H1 (cell line): ENCODE measurements around the gene HILPDA. TPM values are rescaled to one million over a fixed set of nuclear protein-coding genes. Genes with fewer than 3 reads are reported as not detected.

Experiments
- CTCF ChIA-PET: fragments of 300-600 bp; sonication (Branson Sonifier 250); formaldehyde crosslinking; loops from one replicate; lab custom pipeline; 2021; ENCODE audit not compliant: partially characterized antibody; lab: Charles Lee
- POLR2A ChIA-PET: fragments of 300-600 bp; sonication (Branson Sonifier 250); formaldehyde crosslinking; loops from one replicate; lab custom pipeline; 2021; ENCODE audit warnings: inconsistent platforms; ENCODE audit not compliant: partially characterized antibody; lab: Charles Lee
- DNase-seq, 2 experiments: peaks; one replicate each; pipeline versions ENCODE4 v3.0.0 to v3.0.0-alpha.2; 2010 to 2022; ENCODE audit warnings: low spot score in 2 of 2, low read depth in 1 of 2, mixed read lengths in 1 of 2
- FAIRE-seq: peaks from 2 replicates; lab custom pipeline; 2011; peaks lifted over from hg19 to GRCh38; lab: Jason Lieb, UNC
- H2AFZ ChIP-seq: 2 replicates; pipeline ENCODE4 v1.8.1; 2012; ENCODE audit warnings: low read length, inconsistent platforms
- H2AK5ac ChIP-seq: 2 replicates; pipeline ENCODE4 v1.6.1; 2013; ENCODE audit warnings: low read depth, low read length
- H2BK120ac ChIP-seq: replicated peaks from 2 replicates; pipeline ENCODE3; 2013; ENCODE audit warnings: low read depth, low read length, inconsistent platforms
- H2BK12ac ChIP-seq: 2 replicates; pipeline ENCODE4 v1.6.1; 2013; ENCODE audit warnings: low read depth, low read length
- H2BK15ac ChIP-seq: 2 replicates; pipeline ENCODE4 v1.6.1; 2013; ENCODE audit warnings: low read length
- H2BK20ac ChIP-seq: 2 replicates; pipeline ENCODE4 v1.6.1; 2013; ENCODE audit warnings: low read length
- H2BK5ac ChIP-seq: 2 replicates; pipeline ENCODE4 v1.6.1; 2013; ENCODE audit warnings: low read depth, low read length
- H3K14ac ChIP-seq: 2 replicates; pipeline ENCODE4 v1.6.1; 2013; ENCODE audit warnings: inconsistent platforms; ENCODE audit not compliant: insufficient read length
- H3K18ac ChIP-seq: 2 replicates; pipeline ENCODE4 v1.6.1; 2013; ENCODE audit warnings: low read length; ENCODE audit errors: extremely low read depth
- H3K23ac ChIP-seq: 2 replicates; pipeline ENCODE4 v1.6.1; 2013; ENCODE audit warnings: inconsistent platforms; ENCODE audit not compliant: insufficient read length
- H3K23me2 ChIP-seq: 2 replicates; pipeline ENCODE4 v1.6.1; 2013; ENCODE audit warnings: low read depth, low read length
- H3K27ac ChIP-seq: 2 replicates; pipeline ENCODE4 v1.6.1; 2011; ENCODE audit warnings: low read depth, low read length, inconsistent platforms
- H3K27me3 ChIP-seq, 4 experiments: replicated peaks in 1 of 4; 1 replicate in 1 of 4; 2 replicates in 3 of 4; pipeline versions ENCODE4 v1.6.1 to v1.8.1; 2011 to 2013; ENCODE audit warnings: low read length in 3 of 4, mild to moderate bottlenecking in 3 of 4, inconsistent platforms in 2 of 4, mixed read lengths in 2 of 4, moderate library complexity in 1 of 4; ENCODE audit not compliant: control insufficient read depth in 3 of 4, insufficient read depth in 3 of 4; ENCODE audit errors: extremely low read depth in 1 of 4
- H3K36me3 ChIP-seq, 4 experiments: 2 replicates each; pipeline versions ENCODE4 v1.6.1 to v1.8.1; 2011 to 2013; ENCODE audit warnings: mild to moderate bottlenecking in 4 of 4, low read length in 3 of 4, moderate library complexity in 2 of 4, control low read depth in 1 of 4, inconsistent platforms in 1 of 4; ENCODE audit not compliant: insufficient read depth in 4 of 4, control insufficient read depth in 2 of 4
- H3K4ac ChIP-seq: replicated peaks from 2 replicates; pipeline ENCODE3; 2013; ENCODE audit warnings: low read length, low read depth, mixed read lengths, inconsistent platforms; ENCODE audit not compliant: insufficient read length
- H3K4me1 ChIP-seq, 4 experiments: replicated peaks in 1 of 4; 1 replicate in 1 of 4; 2 replicates in 3 of 4; pipeline versions ENCODE4 v1.6.1 to v1.8.1; 2011 to 2013; ENCODE audit warnings: low read length in 3 of 4, inconsistent platforms in 2 of 4, mixed read lengths in 1 of 4; ENCODE audit not compliant: insufficient read depth in 4 of 4, control insufficient read depth in 3 of 4
- H3K4me2 ChIP-seq, 2 experiments: 2 replicates each; pipeline versions ENCODE4 v1.6.1 to v1.8.1; 2011 to 2013; ENCODE audit warnings: low read depth in 2 of 2, low read length in 2 of 2, control low read depth in 1 of 2, inconsistent platforms in 1 of 2, mild to moderate bottlenecking in 1 of 2; ENCODE audit not compliant: insufficient read depth in 1 of 2
- H3K4me3 ChIP-seq, 4 experiments: fragments of 200-600, 300-600 bp in 1 of 4; sonication (generic), shearing (Covaris generic), sonication (Bioruptor Twin) in 1 of 4; 2 replicates each; pipeline versions ENCODE4 v1.5.1 to v1.8.1; 2011 to 2016; ENCODE audit warnings: low read length in 4 of 4, low read depth in 3 of 4, control low read depth in 2 of 4, inconsistent platforms in 2 of 4, mild to moderate bottlenecking in 2 of 4, mixed read lengths in 1 of 4, moderate library complexity in 1 of 4; ENCODE audit not compliant: insufficient read depth in 2 of 4; ENCODE audit errors: extremely low read depth in 1 of 4
- H3K56ac ChIP-seq: replicated peaks from 2 replicates; pipeline ENCODE3; 2013; ENCODE audit warnings: low read depth, mild to moderate bottlenecking, mixed read lengths, low read length, inconsistent platforms; ENCODE audit not compliant: insufficient read length
- H3K79me1 ChIP-seq: 2 replicates; pipeline ENCODE4 v1.6.1; 2013; ENCODE audit warnings: low read depth, low read length, control low read depth
- H3K79me2 ChIP-seq, 2 experiments: 2 replicates each; pipeline versions ENCODE4 v1.6.1 to v1.8.1; 2012 to 2013; ENCODE audit warnings: low read length in 2 of 2, mild to moderate bottlenecking in 2 of 2, inconsistent platforms in 1 of 2; ENCODE audit not compliant: insufficient read depth in 2 of 2, control insufficient read depth in 1 of 2
- H3K9ac ChIP-seq, 4 experiments: replicated peaks in 1 of 4; 1 replicate in 1 of 4; 2 replicates in 3 of 4; pipeline versions ENCODE4 v1.6.1 to v1.8.1; 2011 to 2013; ENCODE audit warnings: low read depth in 3 of 4, low read length in 3 of 4, control low read depth in 2 of 4, mild to moderate bottlenecking in 2 of 4, moderate library complexity in 2 of 4, inconsistent platforms in 1 of 4; ENCODE audit errors: extremely low read depth in 1 of 4
- H3K9me3 ChIP-seq, 2 experiments: 2 replicates each; pipeline versions ENCODE4 v1.6.1 to v1.8.1; 2012 to 2013; ENCODE audit warnings: mild to moderate bottlenecking in 2 of 2, moderate library complexity in 2 of 2, control low read depth in 1 of 2, inconsistent platforms in 1 of 2, low read depth in 1 of 2, low read length in 1 of 2, mixed read lengths in 1 of 2; ENCODE audit not compliant: insufficient read depth in 2 of 2
- H4K20me1 ChIP-seq, 2 experiments: replicated peaks in 1 of 2; 2 replicates each; pipeline versions ENCODE3 to v1.8.1; 2011 to 2013; ENCODE audit warnings: inconsistent platforms in 2 of 2, low read length in 2 of 2, mild to moderate bottlenecking in 1 of 2; ENCODE audit not compliant: insufficient read depth in 2 of 2, control insufficient read depth in 1 of 2
- H4K5ac ChIP-seq: 2 replicates; pipeline ENCODE4 v1.6.1; 2013; ENCODE audit warnings: low read length, low read depth, mixed read lengths, inconsistent platforms; ENCODE audit not compliant: insufficient read length
- H4K8ac ChIP-seq: 2 replicates; pipeline ENCODE4 v1.8.0; 2013; ENCODE audit warnings: mild to moderate bottlenecking, moderate library complexity, low read length, inconsistent platforms; ENCODE audit not compliant: insufficient read depth; ENCODE audit errors: extremely low read depth
- H4K91ac ChIP-seq: replicated peaks from 2 replicates; pipeline ENCODE3; 2013; ENCODE audit warnings: low read length, mixed read lengths, inconsistent platforms; ENCODE audit not compliant: insufficient read length
- ASH2L ChIP-seq: fragments of 200-600, 300-600 bp; sonication (generic); IDR thresholded peaks from one replicate; pipeline ENCODE4 v1.7.1; 2017; ENCODE audit warnings: low read length
- EP300 ChIP-seq, 2 experiments: IDR thresholded peaks; 1 replicate in 1 of 2; 2 replicates in 1 of 2; pipeline ENCODE4 v1.6.1; 2011 to 2012; ENCODE audit warnings: low read depth in 2 of 2, low read length in 2 of 2, mild to moderate bottlenecking in 2 of 2, borderline replicate concordance in 1 of 2, inconsistent platforms in 1 of 2, moderate library complexity in 1 of 2
- GABPA ChIP-seq: IDR thresholded peaks from 2 replicates; pipeline ENCODE4 v1.6.1; 2011; ENCODE audit warnings: mild to moderate bottlenecking, low read length, moderate library complexity, borderline replicate concordance; ENCODE audit not compliant: insufficient read depth
- JUN ChIP-seq: IDR thresholded peaks from 2 replicates; pipeline ENCODE4 v1.6.1; 2011; ENCODE audit warnings: low read depth, mild to moderate bottlenecking, improper control_type of control experiment, low read length
- KDM4A ChIP-seq: IDR thresholded peaks from one replicate; pipeline ENCODE4 v1.7.1; 2012; ENCODE audit warnings: low read depth, mild to moderate bottlenecking, moderate library complexity, low read length, inconsistent platforms; ENCODE audit not compliant: severe bottlenecking
- NRF1 ChIP-seq: IDR thresholded peaks from 2 replicates; pipeline ENCODE4 v1.6.1; 2011; ENCODE audit warnings: mild to moderate bottlenecking, low read depth, low read length, improper control_type of control experiment
- SAP30 ChIP-seq: fragments of 300-600 bp; sonication (generic); IDR thresholded peaks from 2 replicates; pipeline ENCODE4 v1.7.1; 2012; ENCODE audit warnings: low read length, moderate library complexity, mild to moderate bottlenecking, inconsistent platforms; ENCODE audit not compliant: insufficient read depth, insufficient replicate concordance
- SP2 ChIP-seq: IDR thresholded peaks from 2 replicates; pipeline ENCODE4 v1.6.1; 2012; ENCODE audit warnings: mild to moderate bottlenecking, low read length, inconsistent platforms
- TAF1 ChIP-seq: IDR thresholded peaks from 2 replicates; pipeline ENCODE4 v1.6.1; 2011; ENCODE audit warnings: mild to moderate bottlenecking, low read depth, low read length
- WGBS, 2 experiments: shearing (Covaris generic) in 1 of 2; methylation state at CpG; one replicate each; pipeline versions ENCODE4 v1.1.6 to v1.1.7; 2013 to 2015; ENCODE audit warnings: low lambda C conversion rate in 2 of 2, mixed read lengths in 2 of 2, inconsistent platforms in 1 of 2, low coverage in 1 of 2, missing lambda C conversion rate in 1 of 2; ENCODE audit not compliant: insufficient replicate concordance in 2 of 2, insufficient coverage in 1 of 2, insufficient read length in 1 of 2; ENCODE audit errors: extremely low coverage in 1 of 2, missing lambda C conversion rate in 1 of 2; 5-methylcytosine and 5-hydroxymethylcytosine counted together
- polyA plus RNA-seq, 7 experiments: library from polyadenylated mRNA; depleted of rRNA in 3 of 7; stranded (reverse) in 5 of 7; unstranded in 2 of 7; fragments of >200 nt in 5 of 7; fragments of 200-250 nt in 2 of 7; gene quantifications; 1 replicate in 5 of 7; 2 replicates in 1 of 7; 4 replicates in 1 of 7; pipeline versions ENCODE4 v1.2.1 to v1.2.3, GENCODE V29; 2011 to 2013; ENCODE audit warnings: missing spikeins in 2 of 7, mixed read lengths in 2 of 7
- total RNA-seq: library from RNA; stranded (reverse); fragmentation: NEBNext Ultra II Directional; extraction: Animal tissue kit (Norgen Biotek cat#: 25700); gene quantifications from 2 replicates; pipeline ENCODE4 v1.2.1, GENCODE V29; 2021
- TF ChIP-seq, protein P1 (sequence below): IDR thresholded peaks from 2 replicates; pipeline ENCODE4 v1.6.1; 2011; ENCODE audit warnings: low read depth, mild to moderate bottlenecking, low read length; ENCODE audit not compliant: insufficient read depth

HILPDA gene
- total and polyA plus RNA-seq, 2 of the 8 experiments (the other 6 are each of a cell fraction or from before 2014, with no cell fraction given), result 35.6 to 80.0 TPM

DNA sequence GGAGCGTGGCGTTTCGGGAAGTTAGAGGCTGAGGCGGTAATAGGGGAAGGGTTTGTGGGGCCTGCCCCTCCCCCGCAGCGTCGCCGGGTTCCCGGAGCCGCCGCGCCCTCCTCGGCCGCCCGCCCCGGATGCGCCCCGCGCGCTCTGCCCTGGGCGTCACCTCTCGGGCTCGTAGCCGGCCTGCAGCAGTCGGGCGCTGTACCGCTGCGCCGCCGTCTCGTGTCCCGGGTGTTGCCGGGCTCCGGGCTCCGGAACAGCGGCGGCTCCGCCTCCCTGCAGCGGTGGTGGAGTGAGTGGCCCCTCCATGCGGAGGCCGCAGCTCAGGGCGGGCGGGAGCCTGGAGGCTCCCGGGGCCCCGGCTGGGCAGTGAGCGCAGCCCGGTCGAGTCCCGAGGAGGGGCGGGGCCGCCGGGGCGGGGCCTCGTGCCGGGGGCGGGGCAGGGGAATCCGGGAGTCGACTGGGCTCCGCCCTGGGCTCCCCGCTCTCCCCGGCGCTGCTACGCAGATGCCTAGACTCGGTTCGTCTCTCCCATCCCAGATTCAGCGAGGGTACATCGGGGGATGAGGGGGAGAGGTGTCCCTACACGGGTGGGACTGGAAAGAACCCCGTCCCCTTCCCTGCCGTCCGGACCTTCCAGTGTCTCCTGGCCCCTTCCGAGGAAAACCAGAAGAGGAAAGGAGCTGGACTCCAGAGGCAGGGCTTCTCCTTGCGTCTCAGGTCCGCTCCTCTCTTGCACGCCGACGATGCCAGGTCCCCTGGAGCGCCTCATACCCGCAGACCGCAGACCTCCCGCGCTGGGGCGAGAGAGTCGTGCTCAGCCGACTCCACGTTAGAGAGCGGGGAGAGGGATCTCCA is 45.9 kb upstream of the HILPDA start, which contains the start of gene IMPDH1:
Gene IMPDH1 (minus strand): TSS at position 387 of the 855 bp plus-strand sequence. CDS start 81 bp downstream, at position 306.
- ChIA-PET CTCF (interaction anchor here (0.6 to 24.8 kb wide), 10 partner anchors 8 to 64 kb away, joined by 3 to 348 read pairs (median 18); no protein-coding TSS in a partner anchor), POLR2A (interaction anchor here (1.0 to 1.3 kb wide), 5 partner anchors 14 to 453 kb away, joined by 3 to 5 read pairs (median 3); no protein-coding TSS in a partner anchor)
- Histone ChIP-seq H2AK5ac (no peak within 1 kb of the TSS), H4K5ac (no peak within 1 kb of the TSS), H3K4ac (no peak within 1 kb of the TSS), H4K91ac (no peak within 1 kb of the TSS), H3K36me3 (no peaks in the 10 kb centered on the region), H2BK5ac (no peak within 1 kb of the TSS; the same call in 1 of the 2 replicates), H3K27me3 (peaks cover 33 to 71% (median 52%) of the 10 kb centered on the region in 4 experiments), H2BK15ac (no peak within 1 kb of the TSS), H3K79me2 (no peaks in the 10 kb centered on the region), H3K4me3 (peak within 1 kb of the TSS; percentile 52 to 78 (median 64)), H2BK12ac (no peak within 1 kb of the TSS; the same call in 1 of the 2 replicates), H3K79me1 (no peaks in the 10 kb centered on the region), H3K27ac (no peak within 1 kb of the TSS), H3K9ac (peak within 1 kb of the TSS in 3 of 4 experiments; percentile 19 to 66 (median 49); a peak in 5 of 7 replicates), H4K20me1 (peaks cover 5 to 16% of the 10 kb centered on the region in 2 experiments), H4K8ac (peak within 1 kb of the TSS; percentile 45; the same call in 1 of the 2 replicates), H3K4me2 (peak within 1 kb of the TSS; percentile 94 to 95), H3K9me3 (no peaks in the 10 kb centered on the region), H3K4me1 (peaks cover 0 to 29% (median 22%) of the 10 kb centered on the region in 4 experiments; a peak in 6 of 7 replicates), H3K14ac (no peak within 1 kb of the TSS), H2AFZ (peak within 1 kb of the TSS; percentile 94), H2BK20ac (no peak within 1 kb of the TSS), H3K23me2 (peaks cover 14% of the 10 kb centered on the region; the same call in 1 of the 2 replicates), H2BK120ac (no peak within 1 kb of the TSS), H3K56ac (peak within 1 kb of the TSS; percentile 75), H3K23ac (no peak within 1 kb of the TSS), H3K18ac (peak within 1 kb of the TSS; percentile 80)
- peak in 1 of 2 experiments; percentile 97 for DNase-seq
- 2% methylated on average over 44 of the region's 87 CpGs; no CpG with 5 or more reads in 1 of the 2 experiments for WGBS, 2 experiments
- FAIRE-seq, result no peak
- TF ChIP-seq JUN, result no peak
- TF ChIP-seq KDM4A, result peak; percentile 95
- no peak for TF ChIP-seq EP300 (IDR thresholded peaks at IDR 0.05; ENCODE audit: borderline replicate concordance in 1 of 2, low read depth in 2 of 2, low read length in 2 of 2)
- TF ChIP-seq TAF1, result peak; percentile 36; the same call in 1 of the 2 replicates
- TF ChIP-seq ASH2L, result peak; percentile 55
- TF ChIP-seq, protein P1, sequence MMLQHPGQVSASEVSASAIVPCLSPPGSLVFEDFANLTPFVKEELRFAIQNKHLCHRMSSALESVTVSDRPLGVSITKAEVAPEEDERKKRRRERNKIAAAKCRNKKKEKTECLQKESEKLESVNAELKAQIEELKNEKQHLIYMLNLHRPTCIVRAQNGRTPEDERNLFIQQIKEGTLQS, result no peak
- no peak for TF ChIP-seq NRF1
- no peak for TF ChIP-seq SP2
- TF ChIP-seq GABPA, result 0 out of 2 replicates have a peak, but pooled peaks have one; percentile 17
- no peak for TF ChIP-seq SAP30
